ENCODE data around the gene MASP2.

DNA sequence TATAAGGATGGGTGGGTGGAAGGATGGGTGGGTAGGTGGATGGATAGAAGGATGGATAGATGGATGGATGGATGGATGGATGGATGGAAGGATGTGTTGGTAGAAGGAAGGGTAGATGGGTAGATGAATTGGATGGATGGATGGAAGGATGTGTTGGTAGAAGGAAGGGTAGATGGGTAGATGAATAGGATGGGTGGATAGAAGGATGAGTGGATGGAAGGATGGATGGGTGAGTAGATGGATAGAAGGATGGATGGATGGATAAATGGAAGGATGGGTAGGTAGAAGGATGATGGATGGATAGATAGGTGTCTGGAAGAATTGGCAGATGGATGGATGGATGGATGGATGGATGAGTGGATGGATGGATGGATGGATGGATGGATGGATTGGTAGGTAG, 6.0 kb downstream of the MASP2 start:
- TF ChIP-seq, protein P1, sequence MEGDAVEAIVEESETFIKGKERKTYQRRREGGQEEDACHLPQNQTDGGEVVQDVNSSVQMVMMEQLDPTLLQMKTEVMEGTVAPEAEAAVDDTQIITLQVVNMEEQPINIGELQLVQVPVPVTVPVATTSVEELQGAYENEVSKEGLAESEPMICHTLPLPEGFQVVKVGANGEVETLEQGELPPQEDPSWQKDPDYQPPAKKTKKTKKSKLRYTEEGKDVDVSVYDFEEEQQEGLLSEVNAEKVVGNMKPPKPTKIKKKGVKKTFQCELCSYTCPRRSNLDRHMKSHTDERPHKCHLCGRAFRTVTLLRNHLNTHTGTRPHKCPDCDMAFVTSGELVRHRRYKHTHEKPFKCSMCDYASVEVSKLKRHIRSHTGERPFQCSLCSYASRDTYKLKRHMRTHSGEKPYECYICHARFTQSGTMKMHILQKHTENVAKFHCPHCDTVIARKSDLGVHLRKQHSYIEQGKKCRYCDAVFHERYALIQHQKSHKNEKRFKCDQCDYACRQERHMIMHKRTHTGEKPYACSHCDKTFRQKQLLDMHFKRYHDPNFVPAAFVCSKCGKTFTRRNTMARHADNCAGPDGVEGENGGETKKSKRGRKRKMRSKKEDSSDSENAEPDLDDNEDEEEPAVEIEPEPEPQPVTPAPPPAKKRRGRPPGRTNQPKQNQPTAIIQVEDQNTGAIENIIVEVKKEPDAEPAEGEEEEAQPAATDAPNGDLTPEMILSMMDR (IDR thresholded peaks at IDR 0.05), result no peak
- TF ChIP-seq ZFX (IDR thresholded peaks at IDR 0.05; ENCODE audit: borderline replicate concordance), result no peak
